Measurements from ENCODE around the gene EMP3. TPM values are rescaled to one million over a fixed set of nuclear protein-coding genes. Genes with fewer than 3 reads are reported as not detected.

Gene EMP3
- total and polyA plus RNA-seq, 9 of the 15 experiments (the other 6 are each of a cell fraction or from before 2014, with no cell fraction given) = 123 to 386 (median 296) TPM

GRCh38 chr19:48363810-48364597, 38.7 kb downstream of the EMP3 start, which contains the start of the genes SYNGR4 and TMEM143 (continued):
- TF ChIP-seq NCOA4 (IDR thresholded peaks at IDR 0.05; ENCODE audit: partially characterized antibody) (no peak), RBM14 (IDR thresholded peaks at IDR 0.05; ENCODE audit: borderline replicate concordance, insufficient read depth, low read depth, low read length) (no peak), ZBED1 (IDR thresholded peaks at IDR 0.05) (no peak), POLR2A (conservative IDR thresholded peaks at IDR 0.05) (peak; percentile 13), YY1 (IDR thresholded peaks at IDR 0.05; ENCODE audit: borderline replicate concordance in 1 of 3, control insufficient read depth in 1 of 3, extremely low read depth in 1 of 3, insufficient read depth in 3 of 3, insufficient read length in 1 of 3, insufficient replicate concordance in 2 of 3, low read depth in 1 of 3, low read length in 2 of 3) (peak in 2 of 3 experiments; percentile 42 to 48), NFE2L1 (tag; IDR thresholded peaks at IDR 0.05; ENCODE audit: borderline replicate concordance, low read depth) (no peak), ZNF274 (IDR thresholded peaks at IDR 0.05; ENCODE audit: borderline replicate concordance, low read depth, low read length) (no peak), GTF2B (IDR thresholded peaks at IDR 0.05; ENCODE audit: extremely low read depth, insufficient read length) (peak; percentile 35), IRF1 (CRISPR knock-in tag; IDR thresholded peaks at IDR 0.05; ENCODE audit: borderline replicate concordance) (no peak), HINFP (tag; conservative IDR thresholded peaks at IDR 0.05; ENCODE audit: low read depth) (no peak), KAT7 (CRISPR knock-in tag; IDR thresholded peaks at IDR 0.05; ENCODE audit: borderline replicate concordance) (no peak), ADNP (tag; IDR thresholded peaks at IDR 0.05) (no peak), MCM5 (IDR thresholded peaks at IDR 0.05; ENCODE audit: low read depth) (no peak), TCF3 (CRISPR knock-in tag; IDR thresholded peaks at IDR 0.05) (no peak; the same call in 1 of the 2 replicates), SMAD3 (CRISPR knock-in tag; conservative IDR thresholded peaks at IDR 0.05) (0 out of 2 replicates have a peak, but pooled peaks have one; percentile 6), C11orf30 (IDR thresholded peaks at IDR 0.05; ENCODE audit: low read depth) (peak; percentile 52), ZNF354B (CRISPR knock-in tag; IDR thresholded peaks at IDR 0.05) (no peak), CTCF (IDR thresholded peaks at IDR 0.05 in 2 of 3, conservative IDR thresholded peaks at IDR 0.05 in 1 of 3; ENCODE audit: insufficient read depth in 2 of 3, low read depth in 1 of 3, low read length in 3 of 3) (peak in 1 of 3 experiments; percentile 12; a peak in 1 of 6 replicates), ZKSCAN3 (CRISPR knock-in tag; IDR thresholded peaks at IDR 0.05) (no peak)

Measured in K562 (cell line).